GM18502 (cell line): ENCODE results near the gene CRIM1.

Experiments used
- ATAC-seq: cut with Tn5 transposase; IDR thresholded peaks from one replicate; pipeline ENCODE4 v1.9.1; 2021; ENCODE audit warnings: mild to moderate bottlenecking; ENCODE audit not compliant: unreplicated experiment, poor library complexity

CRIM1 gene

GRCh38 chr2:36565712-36566111 lies 210.1 kb downstream of the CRIM1 start:
- no peak for ATAC-seq

- no peak for ATAC-seq
These were observed 211.3 kb downstream of the CRIM1 start for GRCh38 chr2:36566887-36567286.

GRCh38 chr2:36567711-36568408 lies 212.3 kb downstream of the CRIM1 start:
- ATAC-seq, result no peak

GRCh38 chr2:36568516-36569246 lies 213.1 kb downstream of the CRIM1 start:
- no peak for ATAC-seq

- ATAC-seq, result no peak
These were observed 213.8 kb downstream of the CRIM1 start for GRCh38 chr2:36569267-36569856.

GRCh38 chr2:36570416-36570815 lies 214.8 kb downstream of the CRIM1 start:
- no peak for ATAC-seq

- no peak for ATAC-seq
These were observed 216.6 kb downstream of the CRIM1 start for GRCh38 chr2:36572054-36572718.

GRCh38 chr2:36572719-36573059 lies 217.1 kb downstream of the CRIM1 start:
- ATAC-seq, result no peak

- ATAC-seq, result no peak
These were observed 217.6 kb downstream of the CRIM1 start for GRCh38 chr2:36573165-36573564.

GRCh38 chr2:36574560-36574959 lies 219.0 kb downstream of the CRIM1 start:
- no peak for ATAC-seq

GRCh38 chr2:36577884-36578283 lies 222.3 kb downstream of the CRIM1 start:
- no peak for ATAC-seq

GRCh38 chr2:36578343-36579296 lies 223.0 kb downstream of the CRIM1 start:
- ATAC-seq, result no peak

GRCh38 chr2:36579297-36579664 lies 223.7 kb downstream of the CRIM1 start:
- ATAC-seq, result no peak

- ATAC-seq, result no peak
These were observed 227.0 kb downstream of the CRIM1 start for GRCh38 chr2:36582538-36582937.

GRCh38 chr2:36582951-36583350 lies 227.4 kb downstream of the CRIM1 start:
- no peak for ATAC-seq

- ATAC-seq, result no peak
These were observed 228.7 kb downstream of the CRIM1 start for GRCh38 chr2:36584148-36584794.

- ATAC-seq, result no peak
These were observed 231.1 kb downstream of the CRIM1 start for GRCh38 chr2:36586672-36587071.

GRCh38 chr2:36587101-36587500 lies 231.5 kb downstream of the CRIM1 start:
- ATAC-seq, result no peak

GRCh38 chr2:36587556-36587955 lies 232.0 kb downstream of the CRIM1 start:
- no peak for ATAC-seq

- ATAC-seq, result no peak
These were observed 233.7 kb downstream of the CRIM1 start for GRCh38 chr2:36589230-36589630.
